Lung (tissue), 12 donors: ENCODE data around the gene EXOC1L. TPM values are rescaled to one million over a fixed set of nuclear protein-coding genes. Genes with fewer than 3 reads are reported as not detected.

Experiments
- ATAC-seq: fragments of 200-7000 bp; cut with Tn5 transposase; one replicate; pipeline ENCODE4 v1.9.1; 2020; ENCODE audit warnings: moderate number of reproducible peaks; ENCODE audit not compliant: insufficient read depth, low FRiP score
- DNase-seq, 3 donors: peaks; one replicate each; pipeline ENCODE4 v3.0.0-alpha.2; 2013 to 2017
- H3K27ac ChIP-seq, 2 donors: one replicate each; pipeline ENCODE4 v1.5.1; 2013; ENCODE audit warnings: mild to moderate bottlenecking in 2 of 2, moderate library complexity in 2 of 2, control low read depth in 1 of 2, inconsistent platforms in 1 of 2, low read depth in 1 of 2, low read length in 1 of 2
- H3K27me3 ChIP-seq, 3 donors: one replicate each; pipeline ENCODE4 v1.5.1; 2013; ENCODE audit warnings: low read length in 2 of 3; ENCODE audit not compliant: control insufficient read depth in 3 of 3, insufficient read depth in 3 of 3
- H3K36me3 ChIP-seq, 4 donors: one replicate each; pipeline ENCODE4 v1.5.1; 2013; ENCODE audit warnings: low read length in 4 of 4, mild to moderate bottlenecking in 1 of 4, moderate library complexity in 1 of 4; ENCODE audit not compliant: control insufficient read depth in 4 of 4, insufficient read depth in 4 of 4
- H3K4me1 ChIP-seq, 5 donors: one replicate each; pipeline ENCODE4 v1.5.1; 2013; ENCODE audit warnings: low read length in 5 of 5, mild to moderate bottlenecking in 2 of 5, moderate library complexity in 1 of 5; ENCODE audit not compliant: control insufficient read depth in 5 of 5, insufficient read depth in 5 of 5
- H3K4me3 ChIP-seq: one replicate; pipeline ENCODE4 v1.5.1; 2013; ENCODE audit warnings: mild to moderate bottlenecking, control low read depth, moderate library complexity
- H3K9ac ChIP-seq, 2 donors: one replicate each; pipeline ENCODE4 v1.5.1; 2013; ENCODE audit warnings: low read length in 2 of 2, control low read depth in 1 of 2; ENCODE audit not compliant: insufficient read depth in 1 of 2
- H3K9me3 ChIP-seq, 4 donors: one replicate each; pipeline ENCODE4 v1.5.1; 2013; ENCODE audit warnings: low read length in 3 of 4, mild to moderate bottlenecking in 1 of 4, moderate library complexity in 1 of 4; ENCODE audit not compliant: control insufficient read depth in 4 of 4, insufficient read depth in 3 of 4
- WGBS, 2 donors: extraction: QIAGEN DNeasy Blood & Tissue Kit; methylation state at CpG; one replicate each; pipeline ENCODE4 v1.1.7; 2013; 5-methylcytosine and 5-hydroxymethylcytosine counted together
- polyA plus RNA-seq, 2 donors: library from polyadenylated mRNA; stranded (reverse); fragments of 200-250 nt; gene quantifications; one replicate each; pipeline ENCODE4 v1.2.1, GENCODE V29; 2013
- total RNA-seq, 2 donors: library from RNA; depleted of rRNA in 1 of 2; stranded (reverse); fragments of >200 nt in 1 of 2; gene quantifications; one replicate each; pipeline ENCODE4 v1.2.1, GENCODE V29; 2014 to 2021
- TF ChIP-seq, protein P1 (sequence below): IDR thresholded peaks from 2 replicates; pipeline ENCODE4 v1.5.1; 2012; ENCODE audit warnings: mild to moderate bottlenecking; ENCODE audit errors: control extremely low read depth, extremely low read depth
- donor health status: control.
- donor health status: control.
- donor health status: Bipolar disorder and iron deficiency.
- donor health status: healthy.
- donor health status: DM: yes; HTN: yes; CAD: no.

The EXOC1L gene
- total and polyA plus RNA-seq, 4 donors = not detected

DNA sequence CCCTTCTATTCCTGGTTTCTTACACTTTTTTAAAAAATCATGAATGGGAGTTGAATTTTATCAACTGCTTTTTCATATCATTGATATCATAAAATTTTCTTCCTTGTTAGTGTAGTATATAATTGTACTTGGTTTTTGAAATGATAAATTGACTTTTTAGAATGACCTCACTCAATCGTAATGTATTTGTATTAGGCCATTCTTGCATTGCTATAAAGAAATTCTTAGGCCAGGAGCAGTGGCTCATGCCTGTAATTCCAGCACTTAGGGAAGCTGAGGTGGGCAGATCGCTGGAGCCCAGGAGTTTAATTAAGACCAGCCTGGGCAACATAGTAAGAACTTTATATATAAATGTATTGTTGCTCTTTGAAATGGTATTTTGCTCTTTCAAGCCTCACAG lies 40.1 kb downstream of the EXOC1L start:
- Histone ChIP-seq H3K9ac (no peak overlapping the region), H3K4me1 (peaks cover 0 to 5% (median 2%) of the 10 kb centered on the region in 5 donors), H3K4me3 (no peak overlapping the region), H3K36me3 (peaks cover 0 to 16% (median 7%) of the 10 kb centered on the region in 4 donors), H3K27me3 (no peaks in the 10 kb centered on the region), H3K27ac (no peak overlapping the region), H3K9me3 (no peaks in the 10 kb centered on the region)
- DNase-seq = no peak
- no peak for ATAC-seq
- WGBS, 2 donors = 77 to 78% methylated on average over 2 of the region's 2 CpGs
- TF ChIP-seq, protein P1, sequence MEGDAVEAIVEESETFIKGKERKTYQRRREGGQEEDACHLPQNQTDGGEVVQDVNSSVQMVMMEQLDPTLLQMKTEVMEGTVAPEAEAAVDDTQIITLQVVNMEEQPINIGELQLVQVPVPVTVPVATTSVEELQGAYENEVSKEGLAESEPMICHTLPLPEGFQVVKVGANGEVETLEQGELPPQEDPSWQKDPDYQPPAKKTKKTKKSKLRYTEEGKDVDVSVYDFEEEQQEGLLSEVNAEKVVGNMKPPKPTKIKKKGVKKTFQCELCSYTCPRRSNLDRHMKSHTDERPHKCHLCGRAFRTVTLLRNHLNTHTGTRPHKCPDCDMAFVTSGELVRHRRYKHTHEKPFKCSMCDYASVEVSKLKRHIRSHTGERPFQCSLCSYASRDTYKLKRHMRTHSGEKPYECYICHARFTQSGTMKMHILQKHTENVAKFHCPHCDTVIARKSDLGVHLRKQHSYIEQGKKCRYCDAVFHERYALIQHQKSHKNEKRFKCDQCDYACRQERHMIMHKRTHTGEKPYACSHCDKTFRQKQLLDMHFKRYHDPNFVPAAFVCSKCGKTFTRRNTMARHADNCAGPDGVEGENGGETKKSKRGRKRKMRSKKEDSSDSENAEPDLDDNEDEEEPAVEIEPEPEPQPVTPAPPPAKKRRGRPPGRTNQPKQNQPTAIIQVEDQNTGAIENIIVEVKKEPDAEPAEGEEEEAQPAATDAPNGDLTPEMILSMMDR = no peak

DNA sequence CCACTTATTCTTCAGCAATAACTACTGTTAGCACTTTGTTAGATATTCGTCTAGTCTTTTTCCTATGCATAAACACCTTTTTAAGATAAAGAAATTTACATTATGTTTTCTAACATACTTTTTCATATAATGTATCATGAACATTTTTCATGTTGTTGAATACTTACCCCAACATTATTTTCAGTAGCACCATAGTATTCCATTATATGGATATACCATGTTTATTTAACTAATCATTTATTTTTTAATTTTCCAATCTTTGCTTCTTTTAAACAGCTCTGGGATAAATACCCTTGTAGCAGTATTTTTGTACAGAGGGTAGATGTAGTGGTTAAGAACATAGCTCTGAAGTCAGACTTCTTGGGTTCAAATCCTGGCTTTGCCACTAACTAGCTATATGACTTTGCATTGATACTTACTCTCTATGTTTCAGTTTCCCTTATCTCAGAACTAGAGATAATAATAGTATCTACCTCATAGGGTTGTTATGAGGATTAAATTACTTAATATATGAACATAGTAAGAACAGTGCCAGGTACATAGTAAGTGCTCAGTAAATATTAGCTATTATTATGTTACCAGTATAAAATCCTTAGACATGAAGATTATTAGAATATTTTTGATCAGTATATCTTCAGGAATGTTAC lies 45.1 kb downstream of the EXOC1L start:
- H3K27me3 ChIP-seq = no peaks in the 10 kb centered on the region
- TF ChIP-seq, protein P1 = no peak
- peaks cover 10 to 32% (median 14%) of the 10 kb centered on the region in 4 donors for H3K36me3 ChIP-seq
- H3K27ac ChIP-seq = no peak overlapping the region
- DNase-seq (no peak), ATAC-seq (no peak)
- no peaks in the 10 kb centered on the region for H3K4me1 ChIP-seq
- no peak overlapping the region for H3K9ac ChIP-seq
- no peaks in the 10 kb centered on the region for H3K9me3 ChIP-seq
- H3K4me3 ChIP-seq = no peak overlapping the region
- WGBS, 2 donors = 94 to 96% methylated on average over 1 of the region's 1 CpG

DNA sequence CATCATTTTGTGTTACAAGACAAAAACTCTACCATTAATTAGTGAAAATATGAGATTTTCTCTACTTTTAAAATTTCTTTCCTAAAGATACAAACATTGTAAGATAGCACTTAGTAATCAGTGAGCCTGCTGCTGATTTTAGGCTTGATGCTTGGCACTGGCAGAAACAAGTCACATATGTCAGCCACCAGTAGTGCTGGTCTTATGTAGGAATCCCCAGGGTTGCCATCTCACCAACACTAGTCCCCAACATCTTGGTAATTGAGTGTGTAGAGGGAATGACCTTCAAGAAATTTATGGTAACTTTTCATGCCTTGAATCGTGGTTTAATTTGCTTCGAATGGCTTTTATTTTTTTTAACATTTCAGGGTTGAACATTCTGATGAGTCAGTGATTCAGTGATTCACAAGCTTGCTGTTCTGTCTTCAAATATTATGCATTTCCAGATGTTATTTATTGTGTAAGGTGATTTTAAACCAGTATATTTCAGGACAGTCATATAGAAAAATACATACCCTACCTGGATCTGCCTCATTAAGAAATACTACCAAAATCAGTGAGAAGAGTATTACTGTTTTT lies 45.7 kb downstream of the EXOC1L start:
- 66 to 93% methylated on average over 2 of the region's 2 CpGs for WGBS, 2 donors

More for the DNA sequence above, 45.7 kb downstream of the EXOC1L start:
- DNase-seq (no peak), ATAC-seq (no peak)
- peaks cover 7 to 34% (median 16%) of the 10 kb centered on the region in 4 donors for H3K36me3 ChIP-seq
- no peaks in the 10 kb centered on the region for H3K4me1 ChIP-seq
- no peak overlapping the region for H3K4me3 ChIP-seq
- no peaks in the 10 kb centered on the region for H3K9me3 ChIP-seq
- H3K27ac ChIP-seq = no peak overlapping the region
- H3K9ac ChIP-seq = no peak overlapping the region
- TF ChIP-seq, protein P1 = no peak
- H3K27me3 ChIP-seq = no peaks in the 10 kb centered on the region
